HEK293 (cell line): ENCODE measurements around the gene SGIP1.

Experiments used
- CTCF ChIA-PET: fragments of 350-600 bp; formaldehyde crosslinking; extraction: SDS; loops from one replicate; lab custom pipeline; 2021; ENCODE audit warnings: antibody characterized with exemption; lab: Yijun Ruan, JAX
- POLR2A ChIA-PET: fragments of 300-600 bp; formaldehyde crosslinking; extraction: SDS; loops from one replicate; lab custom pipeline; 2020; ENCODE audit warnings: antibody characterized with exemption, inconsistent platforms; lab: Yijun Ruan, JAX
- H3K27ac ChIP-seq: fragments of 200-500 bp; sonication (Bioruptor generic); 2 replicates; pipeline ENCODE4 v1.5.1; 2014; ENCODE audit warnings: low read depth, low read length, control low read depth, inconsistent platforms; ENCODE audit errors: extremely low read depth
- H3K36me3 ChIP-seq, 2 experiments: fragments of 200-500 bp in 1 of 2; sonication (Bioruptor generic) in 1 of 2; 1 replicate in 1 of 2; 2 replicates in 1 of 2; pipeline ENCODE4 v1.5.1; 2014 to 2017; ENCODE audit warnings: inconsistent platforms in 2 of 2, low read length in 2 of 2; ENCODE audit not compliant: control insufficient read depth in 2 of 2, insufficient read depth in 1 of 2
- H3K4me1 ChIP-seq: fragments of 200-500 bp; sonication (Bioruptor generic); 2 replicates; pipeline ENCODE4 v1.5.1; 2014; ENCODE audit warnings: mild to moderate bottlenecking, low read length, inconsistent platforms; ENCODE audit not compliant: control insufficient read depth, insufficient read depth
- H3K4me3 ChIP-seq: 2 replicates; pipeline ENCODE4 v1.5.1; 2011; ENCODE audit warnings: low read depth, mild to moderate bottlenecking, control low read depth, low read length, moderate library complexity
- H3K9me3 ChIP-seq: fragments of 200-500 bp; sonication (Bioruptor generic); 2 replicates; pipeline ENCODE4 v1.5.1; 2014; ENCODE audit warnings: low read depth, low read length, inconsistent platforms; ENCODE audit not compliant: control insufficient read depth, insufficient read depth
- GLI4 ChIP-seq: fragments of 450-650 bp; formaldehyde crosslinking; IDR thresholded peaks from 2 replicates; pipeline ENCODE4 v1.5.1; 2016; ENCODE audit warnings: missing biosample characterization, missing genetic modification characterization
- GLIS2 ChIP-seq: fragments of 450-650 bp; formaldehyde crosslinking; IDR thresholded peaks from 2 replicates; pipeline ENCODE4 v1.5.1; 2016; ENCODE audit warnings: missing biosample characterization, missing genetic modification characterization
- KLF8 ChIP-seq: fragments of 450-650 bp; formaldehyde crosslinking; IDR thresholded peaks from 2 replicates; pipeline ENCODE4 v1.5.1; 2016; ENCODE audit warnings: missing biosample characterization, missing genetic modification characterization
- TRIM28 ChIP-seq: IDR thresholded peaks from 2 replicates; pipeline ENCODE4 v1.6.1; 2011; ENCODE audit warnings: low read length, control low read depth, borderline replicate concordance
- WT1 ChIP-seq: fragments of 450-650 bp; formaldehyde crosslinking; IDR thresholded peaks from 2 replicates; pipeline ENCODE4 v1.5.1; 2016; ENCODE audit warnings: missing biosample characterization, missing genetic modification characterization
- ZBTB26 ChIP-seq: fragments of 450-650 bp; formaldehyde crosslinking; optimal IDR thresholded peaks from 2 replicates; pipeline ENCODE3; 2016; ENCODE audit warnings: missing biosample characterization, mild to moderate bottlenecking, missing genetic modification characterization
- ZNF398 ChIP-seq: fragments of 450-650 bp; formaldehyde crosslinking; IDR thresholded peaks from 2 replicates; pipeline ENCODE4 v1.5.1; 2017; ENCODE audit warnings: missing biosample characterization, missing genetic modification characterization
- ZNF449 ChIP-seq: fragments of 450-650 bp; formaldehyde crosslinking; IDR thresholded peaks from 2 replicates; pipeline ENCODE4 v1.5.1; 2017; ENCODE audit warnings: missing biosample characterization, mild to moderate bottlenecking, missing genetic modification characterization, moderate library complexity
- ZNF510 ChIP-seq: fragments of 450-650 bp; formaldehyde crosslinking; IDR thresholded peaks from 2 replicates; pipeline ENCODE4 v1.5.1; 2018; ENCODE audit warnings: mild to moderate bottlenecking, missing genetic modification characterization, missing biosample characterization; ENCODE audit not compliant: insufficient replicate concordance
- ZNF600 ChIP-seq: fragments of 450-650 bp; formaldehyde crosslinking; IDR thresholded peaks from 2 replicates; pipeline ENCODE4 v1.5.1; 2016; ENCODE audit warnings: missing biosample characterization, missing genetic modification characterization
- ZNF76 ChIP-seq: fragments of 450-650 bp; formaldehyde crosslinking; IDR thresholded peaks from 2 replicates; pipeline ENCODE4; 2016; ENCODE audit warnings: low read depth, missing biosample characterization, missing genetic modification characterization, borderline replicate concordance
- ZNF791 ChIP-seq: fragments of 450-650 bp; formaldehyde crosslinking; IDR thresholded peaks from 2 replicates; pipeline ENCODE4 v1.5.1; 2016; ENCODE audit warnings: missing biosample characterization, missing genetic modification characterization
- TF ChIP-seq, protein P1 (sequence below): fragments of 450-650 bp; formaldehyde crosslinking; IDR thresholded peaks from 2 replicates; pipeline ENCODE4 v1.5.1; 2016; ENCODE audit warnings: missing biosample characterization, missing genetic modification characterization
- TF ChIP-seq, protein P2 (sequence below): fragments of 450-650 bp; formaldehyde crosslinking; IDR thresholded peaks from 2 replicates; pipeline ENCODE4 v1.5.1; 2016; ENCODE audit warnings: missing biosample characterization, missing genetic modification characterization

The SGIP1 gene

DNA sequence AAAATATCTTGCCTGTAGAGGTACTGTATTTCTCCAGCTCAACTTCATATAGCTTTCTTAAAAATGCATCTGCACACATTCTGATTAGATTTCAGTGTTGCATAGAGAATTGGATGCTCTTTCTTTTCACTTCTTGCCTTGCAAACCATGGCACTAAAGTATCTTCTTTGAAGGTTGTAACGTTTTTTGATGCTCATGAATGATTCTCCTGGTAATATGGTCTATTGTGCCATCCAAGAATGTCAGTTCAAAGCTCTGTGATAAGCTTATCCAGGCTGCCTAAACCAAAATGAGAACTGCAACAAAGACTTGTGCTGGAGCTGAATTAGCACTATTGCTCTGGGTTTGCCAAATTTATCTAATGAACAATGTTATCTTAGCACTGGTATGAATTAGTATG is 1.9 kb downstream of the SGIP1 start (continued):
- no peak for TF ChIP-seq GLI4 (tag by site-specific recombination)
- TF ChIP-seq, protein P1, sequence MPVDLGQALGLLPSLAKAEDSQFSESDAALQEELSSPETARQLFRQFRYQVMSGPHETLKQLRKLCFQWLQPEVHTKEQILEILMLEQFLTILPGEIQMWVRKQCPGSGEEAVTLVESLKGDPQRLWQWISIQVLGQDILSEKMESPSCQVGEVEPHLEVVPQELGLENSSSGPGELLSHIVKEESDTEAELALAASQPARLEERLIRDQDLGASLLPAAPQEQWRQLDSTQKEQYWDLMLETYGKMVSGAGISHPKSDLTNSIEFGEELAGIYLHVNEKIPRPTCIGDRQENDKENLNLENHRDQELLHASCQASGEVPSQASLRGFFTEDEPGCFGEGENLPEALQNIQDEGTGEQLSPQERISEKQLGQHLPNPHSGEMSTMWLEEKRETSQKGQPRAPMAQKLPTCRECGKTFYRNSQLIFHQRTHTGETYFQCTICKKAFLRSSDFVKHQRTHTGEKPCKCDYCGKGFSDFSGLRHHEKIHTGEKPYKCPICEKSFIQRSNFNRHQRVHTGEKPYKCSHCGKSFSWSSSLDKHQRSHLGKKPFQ (tag by site-specific recombination), result no peak
- TF ChIP-seq ZNF510, result no peak
- TF ChIP-seq ZNF398 (tag by site-specific recombination), result no peak
- no peak for TF ChIP-seq ZNF600 (tag by site-specific recombination)

DNA sequence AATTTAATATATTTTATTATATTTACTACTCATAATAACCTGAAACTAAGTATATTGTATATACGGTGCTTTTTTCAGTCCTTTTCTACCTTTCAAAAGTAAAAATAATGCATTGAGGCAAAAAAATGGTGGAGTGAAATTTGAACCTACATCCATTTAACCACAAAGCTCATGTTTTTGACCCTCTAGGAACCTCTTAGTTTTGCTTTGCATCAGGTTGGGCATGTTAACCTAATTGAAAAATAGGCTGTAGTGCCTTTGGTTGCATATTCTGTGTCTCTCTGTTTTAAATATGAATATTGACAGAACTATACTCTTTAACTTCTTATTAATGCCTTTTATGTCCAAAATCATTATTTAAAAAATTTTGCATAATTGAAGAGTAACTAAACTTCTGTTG is 3.8 kb downstream of the SGIP1 start:
- no peak overlapping the region for H3K4me3 ChIP-seq
- TF ChIP-seq ZNF449 (tag by site-specific recombination), result peak; percentile 50; the same call in 1 of the 2 replicates
- no peak for TF ChIP-seq ZNF791 (tag by site-specific recombination)
- CTCF ChIA-PET, result no interaction called here

GRCh38 chr1:66539491-66539890 is 5.5 kb downstream of the SGIP1 start:
- no peak overlapping the region for H3K4me3 ChIP-seq
- H3K4me1 ChIP-seq, result peaks cover 25% of the 10 kb centered on the region
- TF ChIP-seq, protein P1 (tag by site-specific recombination), result no peak
- TF ChIP-seq WT1 (tag by site-specific recombination) (0 out of 2 replicates have a peak, but pooled peaks have one; percentile 23), KLF8 (tag by site-specific recombination) (no peak), TRIM28 (peak; percentile 81; the same call in 1 of the 2 replicates), ZBTB26 (no peak), GLIS2 (tag by site-specific recombination) (no peak), ZNF76 (tag by site-specific recombination) (no peak)
- TF ChIP-seq, protein P2, sequence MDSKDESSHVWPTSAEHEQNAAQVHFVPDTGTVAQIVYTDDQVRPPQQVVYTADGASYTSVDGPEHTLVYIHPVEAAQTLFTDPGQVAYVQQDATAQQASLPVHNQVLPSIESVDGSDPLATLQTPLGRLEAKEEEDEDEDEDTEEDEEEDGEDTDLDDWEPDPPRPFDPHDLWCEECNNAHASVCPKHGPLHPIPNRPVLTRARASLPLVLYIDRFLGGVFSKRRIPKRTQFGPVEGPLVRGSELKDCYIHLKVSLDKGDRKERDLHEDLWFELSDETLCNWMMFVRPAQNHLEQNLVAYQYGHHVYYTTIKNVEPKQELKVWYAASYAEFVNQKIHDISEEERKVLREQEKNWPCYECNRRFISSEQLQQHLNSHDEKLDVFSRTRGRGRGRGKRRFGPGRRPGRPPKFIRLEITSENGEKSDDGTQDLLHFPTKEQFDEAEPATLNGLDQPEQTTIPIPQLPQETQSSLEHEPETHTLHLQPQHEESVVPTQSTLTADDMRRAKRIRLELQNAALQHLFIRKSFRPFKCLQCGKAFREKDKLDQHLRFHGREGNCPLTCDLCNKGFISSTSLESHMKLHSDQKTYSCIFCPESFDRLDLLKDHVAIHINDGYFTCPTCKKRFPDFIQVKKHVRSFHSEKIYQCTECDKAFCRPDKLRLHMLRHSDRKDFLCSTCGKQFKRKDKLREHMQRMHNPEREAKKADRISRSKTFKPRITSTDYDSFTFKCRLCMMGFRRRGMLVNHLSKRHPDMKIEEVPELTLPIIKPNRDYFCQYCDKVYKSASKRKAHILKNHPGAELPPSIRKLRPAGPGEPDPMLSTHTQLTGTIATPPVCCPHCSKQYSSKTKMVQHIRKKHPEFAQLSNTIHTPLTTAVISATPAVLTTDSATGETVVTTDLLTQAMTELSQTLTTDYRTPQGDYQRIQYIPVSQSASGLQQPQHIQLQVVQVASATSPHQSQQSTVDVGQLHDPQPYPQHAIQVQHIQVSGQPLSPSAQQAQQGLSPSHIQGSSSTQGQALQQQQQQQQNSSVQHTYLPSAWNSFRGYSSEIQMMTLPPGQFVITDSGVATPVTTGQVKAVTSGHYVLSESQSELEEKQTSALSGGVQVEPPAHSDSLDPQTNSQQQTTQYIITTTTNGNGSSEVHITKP, result no peak
- H3K9me3 ChIP-seq, result no peaks in the 10 kb centered on the region
- ChIA-PET CTCF (no interaction called here), POLR2A (interaction anchor here (0.6 kb wide), 1 partner anchor 56 kb away, joined by 3 read pairs; no protein-coding TSS in a partner anchor)
- no peak overlapping the region for H3K27ac ChIP-seq
- H3K36me3 ChIP-seq, result no peaks in the 10 kb centered on the region

More for the DNA sequence above, 3.8 kb downstream of the SGIP1 start:
- POLR2A ChIA-PET, result no interaction called here
- Histone ChIP-seq H3K4me1 (peaks cover 14% of the 10 kb centered on the region), H3K9me3 (no peaks in the 10 kb centered on the region), H3K36me3 (no peaks in the 10 kb centered on the region), H3K27ac (no peak overlapping the region)
